NCI-H1436 (cell line): Measurements from ENCODE around the gene CTRB2.

Experiments
- DNase-seq: peaks from one replicate; lab custom pipeline; 2025; lab: John Stamatoyannopoulos, UW

CTRB2 gene

DNA sequence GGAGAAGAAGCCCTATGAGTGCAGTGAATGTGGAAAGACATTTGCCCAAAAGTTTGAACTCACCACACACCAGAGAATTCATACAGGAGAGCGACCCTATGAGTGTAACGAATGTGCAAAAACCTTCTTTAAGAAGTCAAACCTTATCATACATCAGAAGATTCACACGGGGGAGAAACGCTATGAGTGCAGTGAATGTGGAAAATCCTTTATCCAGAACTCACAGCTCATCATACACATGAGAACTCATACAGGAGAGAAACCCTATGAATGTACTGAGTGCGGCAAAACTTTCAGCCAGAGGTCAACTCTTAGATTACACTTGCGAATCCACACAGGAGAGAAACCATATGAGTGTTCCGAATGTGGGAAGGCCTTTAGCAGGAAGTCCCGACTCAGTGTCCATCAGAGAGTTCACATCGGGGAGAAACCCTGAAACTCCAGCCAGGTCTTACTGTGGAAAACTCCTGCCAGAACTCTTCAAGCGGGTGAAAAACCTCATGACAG is 37.0 kb downstream of the CTRB2 start:
- no peak for DNase-seq

DNA sequence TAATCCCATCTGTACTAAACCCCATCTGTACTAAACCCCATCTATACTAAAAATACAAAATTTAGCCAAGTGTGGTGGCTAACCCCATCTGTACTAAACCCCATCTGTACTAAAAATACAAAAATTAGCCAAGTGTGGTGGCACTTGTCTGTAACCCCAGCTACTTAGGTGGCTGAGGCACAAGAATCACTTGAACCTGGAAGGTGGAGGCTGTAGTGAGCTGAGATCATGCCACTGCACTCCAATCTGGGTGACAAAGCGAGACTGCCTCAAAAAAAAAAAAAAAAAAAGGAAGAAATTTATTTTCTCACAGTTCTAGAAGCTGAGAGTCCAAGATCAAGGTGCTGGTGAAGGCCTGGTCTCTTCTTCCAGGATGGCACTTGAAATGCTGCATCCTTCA is 46.6 kb downstream of the CTRB2 start:
- no peak for DNase-seq
